Measurements from ENCODE around the gene BCKDHB. TPM values are rescaled to one million over a fixed set of nuclear protein-coding genes. Genes with fewer than 3 reads are reported as not detected.

The BCKDHB gene
- total RNA-seq, 1 experiment from 2014 or later, result 24.3 TPM

DNA sequence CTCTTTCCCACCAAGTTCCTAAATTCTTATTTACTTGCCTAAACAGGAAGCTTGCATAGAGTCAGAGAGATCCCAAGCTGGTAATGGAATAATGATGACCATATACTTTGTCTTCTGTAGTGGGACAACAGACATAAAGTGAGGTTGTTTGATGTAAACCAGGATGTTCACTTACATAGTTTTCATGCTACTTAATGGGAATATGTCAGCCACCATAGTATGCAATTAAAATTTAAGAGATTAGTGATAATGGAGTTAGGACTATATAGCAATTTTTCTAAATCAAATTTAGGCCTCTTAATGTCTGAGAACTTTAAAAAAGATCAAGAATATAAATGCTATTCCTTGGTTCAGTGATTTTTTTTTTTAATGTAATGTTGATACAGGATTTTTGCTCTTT lies 180.6 kb downstream of the BCKDHB start (continued):
- TF ChIP-seq, protein P1, sequence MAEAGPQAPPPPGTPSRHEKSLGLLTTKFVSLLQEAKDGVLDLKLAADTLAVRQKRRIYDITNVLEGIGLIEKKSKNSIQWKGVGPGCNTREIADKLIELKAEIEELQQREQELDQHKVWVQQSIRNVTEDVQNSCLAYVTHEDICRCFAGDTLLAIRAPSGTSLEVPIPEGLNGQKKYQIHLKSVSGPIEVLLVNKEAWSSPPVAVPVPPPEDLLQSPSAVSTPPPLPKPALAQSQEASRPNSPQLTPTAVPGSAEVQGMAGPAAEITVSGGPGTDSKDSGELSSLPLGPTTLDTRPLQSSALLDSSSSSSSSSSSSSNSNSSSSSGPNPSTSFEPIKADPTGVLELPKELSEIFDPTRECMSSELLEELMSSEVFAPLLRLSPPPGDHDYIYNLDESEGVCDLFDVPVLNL (CRISPR knock-in tag; IDR thresholded peaks at IDR 0.05; ENCODE audit: borderline replicate concordance, low read depth), result no peak
- TF ChIP-seq E2F1 (CRISPR knock-in tag; IDR thresholded peaks at IDR 0.05), result no peak
- no peak for TF ChIP-seq SMAD4 (CRISPR knock-in tag; IDR thresholded peaks at IDR 0.05)
- TF ChIP-seq ZNF281 (CRISPR knock-in tag; IDR thresholded peaks at IDR 0.05), result no peak
- no peak for TF ChIP-seq PRRX2 (CRISPR knock-in tag; IDR thresholded peaks at IDR 0.05)

DNA sequence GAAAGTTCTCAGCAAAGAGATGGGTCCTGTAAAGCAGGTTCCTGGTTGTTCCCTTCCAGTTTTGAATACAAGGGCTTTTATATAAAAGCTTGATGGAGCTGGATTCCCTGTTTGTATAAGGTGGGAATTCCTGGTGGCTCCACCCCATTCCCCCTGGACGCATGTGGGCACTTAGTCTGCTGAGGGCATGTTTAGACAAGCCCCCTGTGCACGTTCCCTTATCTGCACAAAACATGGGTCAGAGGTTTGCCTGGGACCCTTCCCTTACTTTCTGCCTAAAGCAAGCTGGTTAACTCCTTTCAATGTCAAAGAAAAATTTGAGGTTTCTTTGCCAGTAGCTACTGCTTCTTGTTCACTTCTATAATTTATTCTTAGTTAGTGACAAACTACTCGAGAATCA lies 181.1 kb downstream of the BCKDHB start:
- POLR2A ChIA-PET, result no interaction called here
- no peak overlapping the region for H3K4me3 Mint-ChIP-seq
- DNase-seq (ENCODE audit: low spot score) (no peak), ATAC-seq (no peak)
- H3K9me3 Mint-ChIP-seq, result peaks cover 22% of the 10 kb centered on the region
- H3K36me3 Mint-ChIP-seq, result peaks cover 22% of the 10 kb centered on the region
- CTCF ChIA-PET, result interaction anchor here (0.8 kb wide), 1 partner anchor 236 kb away, joined by 3 read pairs; no protein-coding TSS in a partner anchor
- H3K27ac Mint-ChIP-seq, result peak overlapping the region; percentile 68; the same call in 1 of the 2 replicates
- no peaks in the 10 kb centered on the region for H3K27me3 Mint-ChIP-seq (ENCODE audit: low read depth)
- H3K4me1 Mint-ChIP-seq, result peaks cover 6% of the 10 kb centered on the region
- TF ChIP-seq USF2 (CRISPR knock-in tag; IDR thresholded peaks at IDR 0.05) (no peak), ETV6 (CRISPR knock-in tag; IDR thresholded peaks at IDR 0.05) (no peak), ZBTB43 (CRISPR knock-in tag; IDR thresholded peaks at IDR 0.05) (no peak), HMGA2 (CRISPR knock-in tag; IDR thresholded peaks at IDR 0.05) (no peak), MAX (CRISPR knock-in tag; IDR thresholded peaks at IDR 0.05) (no peak), PRRX2 (CRISPR knock-in tag; IDR thresholded peaks at IDR 0.05) (no peak), ZBTB21 (CRISPR knock-in tag; IDR thresholded peaks at IDR 0.05; ENCODE audit: borderline replicate concordance) (no peak), ZNF423 (CRISPR knock-in tag; IDR thresholded peaks at IDR 0.05) (no peak), CDX4 (CRISPR knock-in tag; IDR thresholded peaks at IDR 0.05; ENCODE audit: borderline replicate concordance) (no peak), ELF4 (CRISPR knock-in tag; IDR thresholded peaks at IDR 0.05; ENCODE audit: low read depth) (no peak), FOXK1 (CRISPR knock-in tag; IDR thresholded peaks at IDR 0.05) (no peak), CREB1 (CRISPR knock-in tag; IDR thresholded peaks at IDR 0.05) (no peak), E2F1 (CRISPR knock-in tag; IDR thresholded peaks at IDR 0.05) (no peak), NFE2L1 (CRISPR knock-in tag; IDR thresholded peaks at IDR 0.05) (no peak), NR2C2 (CRISPR knock-in tag; IDR thresholded peaks at IDR 0.05) (no peak)
- TF ChIP-seq, protein P2, sequence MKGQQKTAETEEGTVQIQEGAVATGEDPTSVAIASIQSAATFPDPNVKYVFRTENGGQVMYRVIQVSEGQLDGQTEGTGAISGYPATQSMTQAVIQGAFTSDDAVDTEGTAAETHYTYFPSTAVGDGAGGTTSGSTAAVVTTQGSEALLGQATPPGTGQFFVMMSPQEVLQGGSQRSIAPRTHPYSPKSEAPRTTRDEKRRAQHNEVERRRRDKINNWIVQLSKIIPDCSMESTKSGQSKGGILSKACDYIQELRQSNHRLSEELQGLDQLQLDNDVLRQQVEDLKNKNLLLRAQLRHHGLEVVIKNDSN (CRISPR knock-in tag; IDR thresholded peaks at IDR 0.05), result no peak
- TF ChIP-seq, protein P3, sequence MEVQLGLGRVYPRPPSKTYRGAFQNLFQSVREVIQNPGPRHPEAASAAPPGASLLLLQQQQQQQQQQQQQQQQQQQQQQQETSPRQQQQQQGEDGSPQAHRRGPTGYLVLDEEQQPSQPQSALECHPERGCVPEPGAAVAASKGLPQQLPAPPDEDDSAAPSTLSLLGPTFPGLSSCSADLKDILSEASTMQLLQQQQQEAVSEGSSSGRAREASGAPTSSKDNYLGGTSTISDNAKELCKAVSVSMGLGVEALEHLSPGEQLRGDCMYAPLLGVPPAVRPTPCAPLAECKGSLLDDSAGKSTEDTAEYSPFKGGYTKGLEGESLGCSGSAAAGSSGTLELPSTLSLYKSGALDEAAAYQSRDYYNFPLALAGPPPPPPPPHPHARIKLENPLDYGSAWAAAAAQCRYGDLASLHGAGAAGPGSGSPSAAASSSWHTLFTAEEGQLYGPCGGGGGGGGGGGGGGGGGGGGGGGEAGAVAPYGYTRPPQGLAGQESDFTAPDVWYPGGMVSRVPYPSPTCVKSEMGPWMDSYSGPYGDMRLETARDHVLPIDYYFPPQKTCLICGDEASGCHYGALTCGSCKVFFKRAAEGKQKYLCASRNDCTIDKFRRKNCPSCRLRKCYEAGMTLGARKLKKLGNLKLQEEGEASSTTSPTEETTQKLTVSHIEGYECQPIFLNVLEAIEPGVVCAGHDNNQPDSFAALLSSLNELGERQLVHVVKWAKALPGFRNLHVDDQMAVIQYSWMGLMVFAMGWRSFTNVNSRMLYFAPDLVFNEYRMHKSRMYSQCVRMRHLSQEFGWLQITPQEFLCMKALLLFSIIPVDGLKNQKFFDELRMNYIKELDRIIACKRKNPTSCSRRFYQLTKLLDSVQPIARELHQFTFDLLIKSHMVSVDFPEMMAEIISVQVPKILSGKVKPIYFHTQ (CRISPR knock-in tag; IDR thresholded peaks at IDR 0.05), result no peak
- TF ChIP-seq, protein P4, sequence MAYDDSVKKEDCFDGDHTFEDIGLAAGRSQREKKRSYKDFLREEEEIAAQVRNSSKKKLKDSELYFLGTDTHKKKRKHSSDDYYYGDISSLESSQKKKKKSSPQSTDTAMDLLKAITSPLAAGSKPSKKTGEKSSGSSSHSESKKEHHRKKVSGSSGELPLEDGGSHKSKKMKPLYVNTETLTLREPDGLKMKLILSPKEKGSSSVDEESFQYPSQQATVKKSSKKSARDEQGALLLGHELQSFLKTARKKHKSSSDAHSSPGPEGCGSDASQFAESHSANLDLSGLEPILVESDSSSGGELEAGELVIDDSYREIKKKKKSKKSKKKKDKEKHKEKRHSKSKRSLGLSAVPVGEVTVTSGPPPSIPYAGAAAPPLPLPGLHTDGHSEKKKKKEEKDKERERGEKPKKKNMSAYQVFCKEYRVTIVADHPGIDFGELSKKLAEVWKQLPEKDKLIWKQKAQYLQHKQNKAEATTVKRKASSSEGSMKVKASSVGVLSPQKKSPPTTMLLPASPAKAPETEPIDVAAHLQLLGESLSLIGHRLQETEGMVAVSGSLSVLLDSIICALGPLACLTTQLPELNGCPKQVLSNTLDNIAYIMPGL (CRISPR knock-in tag; IDR thresholded peaks at IDR 0.05), result no peak

Data from WTC11 (cell line).